Esophagus muscularis mucosa (tissue), 3 donors: ENCODE measurements around the gene UQCRC2.

Source experiments
- CTCF ChIP-seq, 3 experiments: fragments of 200-600 bp in 2 of 3; fragments of 450-650 bp in 1 of 3; sonication (generic) in 2 of 3; IDR thresholded peaks; one replicate each; pipeline ENCODE4 v1.5.1; 2017 to 2019; ENCODE audit warnings: antibody characterized with exemption in 3 of 3, mild to moderate bottlenecking in 2 of 3, moderate library complexity in 1 of 3
- POLR2A ChIP-seq: fragments of 450-650 bp; IDR thresholded peaks from one replicate; pipeline ENCODE4 v1.6.1; 2017; ENCODE audit warnings: antibody characterized with exemption, moderate library complexity, mild to moderate bottlenecking, low read depth
- POLR2AphosphoS5 ChIP-seq, 2 donors: sonication (generic); formaldehyde crosslinking; IDR thresholded peaks; one replicate each; pipeline ENCODE4 v1.6.1; 2017; ENCODE audit warnings: antibody characterized with exemption in 2 of 2

- TF ChIP-seq POLR2AphosphoS5 (IDR thresholded peaks at IDR 0.05): no peak
- TF ChIP-seq CTCF (IDR thresholded peaks at IDR 0.05): no peak
- no peak for TF ChIP-seq POLR2A
Observed at GRCh38 chr16:22012241-22012640, 59.1 kb downstream of the UQCRC2 start.
